IPS DF 6.9 (cell line): ENCODE measurements around the gene C6.
"Not testable (repeated sequence)": the region's sequence is repeated elsewhere in the genome, so short reads cannot be mapped to it uniquely, and the experiment has no call there.

Source experiments
- DNase-seq: peaks from one replicate; pipeline ENCODE4 v3.0.0-alpha.2; 2013; ENCODE audit warnings: low read depth, low spot score
- H3K27ac ChIP-seq: one replicate; pipeline ENCODE4 v1.5.1; 2013; ENCODE audit warnings: low read length, control low read depth
- H3K27me3 ChIP-seq: 2 replicates; pipeline ENCODE4 v1.6.1; 2013; ENCODE audit warnings: mild to moderate bottlenecking, low read length; ENCODE audit not compliant: control insufficient read depth, insufficient read depth
- H3K36me3 ChIP-seq: 2 replicates; pipeline ENCODE4 v1.6.1; 2013; ENCODE audit warnings: low read length; ENCODE audit not compliant: control insufficient read depth, insufficient read depth
- H3K4me1 ChIP-seq: 2 replicates; pipeline ENCODE4 v1.6.1; 2013; ENCODE audit warnings: low read length; ENCODE audit not compliant: control insufficient read depth, insufficient read depth
- H3K4me3 ChIP-seq: 2 replicates; pipeline ENCODE4 v1.5.1; 2013; ENCODE audit warnings: mild to moderate bottlenecking, low read length
- H3K9me3 ChIP-seq: 2 replicates; pipeline ENCODE4 v1.6.1; 2013; ENCODE audit warnings: low read length, inconsistent platforms; ENCODE audit not compliant: control insufficient read depth, insufficient read depth
- WGBS: extraction: QIAGEN DNeasy Blood & Tissue Kit; methylation state at CpG from one replicate; pipeline ENCODE4 v1.1.7; 2013; ENCODE audit warnings: mixed read lengths, missing lambda C conversion rate; ENCODE audit not compliant: insufficient read length, insufficient coverage; 5-methylcytosine and 5-hydroxymethylcytosine counted together

Gene C6

DNA sequence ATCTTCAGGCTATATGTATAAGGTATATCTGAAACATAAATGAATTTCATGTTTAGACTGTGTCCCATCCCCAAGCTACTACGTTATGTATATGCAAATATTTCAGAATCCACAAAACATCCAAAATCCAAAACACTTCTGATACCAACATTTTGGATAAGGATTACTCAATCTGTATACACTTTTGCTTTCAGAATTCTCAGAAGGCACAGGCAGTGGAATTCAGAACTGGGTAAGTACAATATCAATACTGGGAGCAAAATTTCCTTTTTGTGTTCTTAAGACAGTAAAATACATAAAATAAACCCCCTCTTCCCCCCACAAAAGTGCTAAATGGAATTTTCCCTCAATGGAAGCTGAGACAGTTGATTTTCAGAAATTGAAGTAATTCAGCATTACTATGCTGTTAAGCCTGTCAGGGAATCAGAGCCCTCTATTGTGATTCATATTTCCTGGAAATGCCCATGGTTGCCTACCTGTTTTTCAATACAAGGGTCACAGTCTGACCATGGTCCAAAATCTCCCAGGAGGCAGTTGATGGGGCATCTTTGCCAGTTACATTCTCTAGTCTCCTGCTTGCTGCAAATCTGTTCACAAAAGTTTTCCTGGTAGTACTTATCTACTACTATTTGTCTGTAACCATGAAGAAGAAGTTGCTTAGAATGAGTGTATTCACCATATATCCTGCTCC lies 12.1 kb downstream of the C6 start:
- no CpG with 5 or more reads among the region's 1 CpG for WGBS
- H3K27ac ChIP-seq = no peak overlapping the region

DNA sequence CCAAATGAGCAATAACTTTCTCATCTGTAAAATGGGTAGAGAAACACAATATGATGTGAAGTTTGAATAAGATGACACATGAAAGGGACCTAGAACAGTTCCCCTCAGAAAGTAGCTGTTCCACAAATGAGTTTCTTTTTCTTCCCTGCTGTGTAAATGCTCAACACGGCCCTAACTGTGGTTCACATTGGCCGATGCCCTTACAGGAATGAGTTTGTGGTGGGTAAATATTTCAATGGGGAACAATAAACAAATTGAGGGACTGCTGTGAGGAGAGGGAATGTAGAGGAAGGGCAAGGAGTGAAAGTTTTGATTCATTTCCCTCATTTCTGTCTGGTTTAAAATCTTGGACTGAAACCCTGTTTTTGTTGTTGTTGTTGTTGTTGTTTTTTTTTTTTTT lies 12.8 kb downstream of the C6 start:
- WGBS = no CpG with 5 or more reads among the region's 2 CpGs
- no peak for DNase-seq
- Histone ChIP-seq H3K4me1 (no peaks in the 10 kb centered on the region), H3K36me3 (no peaks in the 10 kb centered on the region), H3K9me3 (no peaks in the 10 kb centered on the region), H3K4me3 (no peak overlapping the region), H3K27me3 (no peaks in the 10 kb centered on the region), H3K27ac (no peak overlapping the region)

More for the DNA sequence above, 12.1 kb downstream of the C6 start:
- no peaks in the 10 kb centered on the region for H3K27me3 ChIP-seq
- no peaks in the 10 kb centered on the region for H3K4me1 ChIP-seq
- no peaks in the 10 kb centered on the region for H3K9me3 ChIP-seq
- H3K36me3 ChIP-seq = no peaks in the 10 kb centered on the region
- no peak for DNase-seq
- H3K4me3 ChIP-seq = no peak overlapping the region

DNA sequence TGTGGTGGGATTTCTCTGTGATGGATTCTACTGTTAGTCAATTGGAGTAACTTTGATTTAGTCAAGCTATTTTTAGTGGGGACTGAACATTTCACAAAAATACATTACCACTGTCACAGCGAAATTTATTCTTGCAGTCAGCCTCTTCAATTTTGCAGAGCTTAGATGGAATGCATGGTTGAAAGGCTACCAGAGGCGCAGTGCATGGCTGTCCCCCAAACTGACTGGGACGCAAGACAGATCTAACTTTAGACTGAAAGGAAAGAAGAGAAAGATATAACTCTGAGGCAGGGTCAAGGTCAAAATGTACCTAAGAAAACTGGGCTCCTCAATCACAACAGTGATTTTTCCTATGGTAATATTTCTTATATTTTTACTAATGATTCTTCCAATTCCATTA lies 13.7 kb downstream of the C6 start:
- Histone ChIP-seq H3K9me3 (no peaks in the 10 kb centered on the region), H3K27me3 (no peaks in the 10 kb centered on the region), H3K36me3 (no peaks in the 10 kb centered on the region), H3K4me3 (no peak overlapping the region), H3K4me1 (no peaks in the 10 kb centered on the region), H3K27ac (no peak overlapping the region)
- no CpG with 5 or more reads among the region's 3 CpGs for WGBS
- DNase-seq = no peak

DNA sequence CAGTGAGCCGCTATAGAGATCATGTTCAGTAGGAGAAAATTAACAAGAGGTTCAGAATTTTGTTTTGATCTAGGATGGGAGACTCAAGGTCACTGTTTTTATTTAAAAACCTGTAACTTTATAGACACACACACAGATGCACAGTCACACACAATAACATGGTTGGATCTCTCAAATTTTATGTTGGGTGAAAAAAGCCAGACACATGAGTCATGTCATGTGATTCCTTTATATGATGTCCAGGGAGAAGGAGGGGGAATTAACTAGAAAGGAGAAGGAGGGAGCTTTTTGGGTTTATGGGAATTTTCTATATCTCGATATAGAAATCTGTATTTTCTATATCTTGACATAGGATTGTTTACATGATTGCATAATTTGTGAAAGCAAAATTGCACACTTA lies 17.1 kb downstream of the C6 start:
- H3K36me3 ChIP-seq = no peaks in the 10 kb centered on the region; the same call in 1 of the 2 replicates
- no CpG with 5 or more reads among the region's 2 CpGs for WGBS
- H3K4me3 ChIP-seq = no peak overlapping the region
- H3K4me1 ChIP-seq = no peaks in the 10 kb centered on the region
- DNase-seq = no peak
- H3K9me3 ChIP-seq = no peaks in the 10 kb centered on the region
- H3K27ac ChIP-seq = no peak overlapping the region
- H3K27me3 ChIP-seq = no peaks in the 10 kb centered on the region

DNA sequence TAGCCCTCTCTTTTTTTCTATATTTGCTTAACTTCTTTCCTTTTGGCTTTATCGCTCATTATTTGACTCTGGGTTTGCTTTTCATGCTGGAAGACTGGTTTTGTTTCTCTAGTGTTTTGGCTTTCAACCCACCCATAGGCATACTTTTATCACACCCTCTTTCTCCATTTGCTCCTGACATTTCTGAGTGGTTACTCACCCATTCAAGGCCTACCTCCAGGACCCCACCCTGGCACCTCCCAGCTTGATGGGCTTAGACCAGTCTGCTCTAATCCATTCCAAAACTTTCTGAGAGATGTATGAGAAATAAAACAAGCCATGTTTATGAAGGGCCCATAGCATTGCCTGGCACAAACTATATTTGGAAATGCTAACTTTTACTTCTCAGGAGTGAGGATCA lies 18.1 kb downstream of the C6 start:
- Histone ChIP-seq H3K27me3 (no peaks in the 10 kb centered on the region), H3K4me1 (no peaks in the 10 kb centered on the region), H3K36me3 (no peaks in the 10 kb centered on the region; the same call in 1 of the 2 replicates), H3K9me3 (no peaks in the 10 kb centered on the region), H3K4me3 (no peak overlapping the region), H3K27ac (no peak overlapping the region)
- WGBS = no CpG with 5 or more reads among the region's 1 CpG
- no peak for DNase-seq

DNA sequence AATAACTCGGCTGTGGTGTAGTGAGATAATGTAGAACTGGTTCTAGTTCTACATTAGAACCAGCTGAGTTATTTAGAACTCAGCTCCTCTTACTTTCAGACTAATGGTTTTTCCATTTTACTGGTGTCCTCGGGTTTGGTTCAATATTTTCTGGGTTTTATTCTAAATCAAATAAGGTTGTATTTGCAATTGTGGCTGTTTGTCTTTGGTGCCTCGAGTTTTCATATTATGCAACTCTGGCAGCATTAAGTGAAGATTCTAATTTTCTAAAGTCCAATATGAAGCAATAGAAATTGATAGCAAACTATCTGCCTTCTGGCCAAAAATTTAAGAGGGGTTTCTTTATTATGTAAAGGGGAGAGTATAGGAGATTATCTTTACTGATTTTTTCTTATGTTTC lies 19.0 kb downstream of the C6 start:
- no peaks in the 10 kb centered on the region for H3K4me1 ChIP-seq
- no peaks in the 10 kb centered on the region; the same call in 1 of the 2 replicates for H3K36me3 ChIP-seq
- H3K4me3 ChIP-seq = no peak overlapping the region
- no peaks in the 10 kb centered on the region for H3K27me3 ChIP-seq
- no peaks in the 10 kb centered on the region for H3K9me3 ChIP-seq
- H3K27ac ChIP-seq = no peak overlapping the region
- DNase-seq = no peak
- no CpG with 5 or more reads among the region's 3 CpGs for WGBS

DNA sequence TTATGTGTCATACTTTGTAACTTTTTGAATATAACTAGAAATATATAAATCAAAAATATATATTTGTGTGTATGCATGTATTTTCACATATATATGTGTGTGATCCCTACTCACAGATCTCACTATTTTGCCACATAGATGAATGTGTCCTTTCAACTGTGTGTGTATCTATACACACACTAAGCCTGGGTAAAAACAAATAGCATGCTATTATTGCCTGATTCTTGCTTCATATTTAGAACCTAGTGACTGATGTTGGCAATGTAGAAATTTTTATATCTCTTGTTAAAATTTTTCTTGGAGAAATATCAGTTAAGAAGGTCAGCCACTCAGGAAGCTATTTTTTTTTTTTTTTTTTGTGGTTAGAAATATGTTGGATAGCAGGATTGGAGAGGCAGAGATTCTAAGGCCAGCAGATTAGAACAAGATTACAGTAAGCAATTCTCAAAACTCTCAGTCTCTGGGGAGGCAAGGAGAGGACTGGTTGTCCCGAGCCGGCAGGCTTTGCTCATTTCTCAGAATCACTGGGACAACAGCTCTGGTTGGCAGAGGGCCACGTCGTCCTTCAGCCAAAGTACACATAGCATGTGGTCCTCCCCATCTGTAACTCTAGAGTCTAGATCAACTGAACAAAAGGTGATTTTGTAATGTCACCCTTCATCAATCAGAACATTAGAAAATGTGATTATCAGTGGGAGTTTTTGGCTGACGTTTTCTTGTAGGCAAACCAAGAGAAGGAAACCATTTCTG lies 19.7 kb downstream of the C6 start:
- WGBS = no CpG with 5 or more reads among the region's 5 CpGs

DNA sequence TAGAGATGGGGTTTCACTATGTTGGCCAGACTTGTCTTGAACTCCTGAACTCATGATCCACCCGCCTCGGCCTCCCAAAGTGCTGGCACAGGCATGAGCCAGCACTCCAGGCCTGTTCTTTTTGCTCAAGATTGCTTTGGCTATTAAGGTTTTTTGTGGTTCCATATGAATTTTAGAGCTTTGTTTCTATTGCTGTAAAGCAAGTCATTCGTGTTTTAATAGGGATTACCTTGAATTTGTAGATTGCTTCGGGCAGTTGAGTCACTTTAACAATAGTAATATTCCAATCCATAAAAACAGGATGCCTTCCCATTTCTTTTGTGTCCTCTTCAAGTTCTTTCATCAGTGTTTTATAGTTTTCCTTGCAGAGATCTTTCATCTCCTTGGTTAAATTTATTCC lies 22.1 kb downstream of the C6 start:
- Histone ChIP-seq H3K27ac (no peak overlapping the region), H3K36me3 (no peaks in the 10 kb centered on the region; the same call in 1 of the 2 replicates), H3K9me3 (no peaks in the 10 kb centered on the region), H3K4me1 (no peaks in the 10 kb centered on the region), H3K4me3 (no peak overlapping the region), H3K27me3 (no peaks in the 10 kb centered on the region)
- no peak for DNase-seq
- no CpG with 5 or more reads among the region's 4 CpGs for WGBS

More for the DNA sequence above, 19.7 kb downstream of the C6 start:
- H3K36me3 ChIP-seq = no peaks in the 10 kb centered on the region; the same call in 1 of the 2 replicates
- H3K4me1 ChIP-seq = no peaks in the 10 kb centered on the region
- H3K9me3 ChIP-seq = no peaks in the 10 kb centered on the region
- DNase-seq = no peak
- H3K4me3 ChIP-seq = no peak overlapping the region
- H3K27ac ChIP-seq = no peak overlapping the region
- H3K27me3 ChIP-seq = no peaks in the 10 kb centered on the region

DNA sequence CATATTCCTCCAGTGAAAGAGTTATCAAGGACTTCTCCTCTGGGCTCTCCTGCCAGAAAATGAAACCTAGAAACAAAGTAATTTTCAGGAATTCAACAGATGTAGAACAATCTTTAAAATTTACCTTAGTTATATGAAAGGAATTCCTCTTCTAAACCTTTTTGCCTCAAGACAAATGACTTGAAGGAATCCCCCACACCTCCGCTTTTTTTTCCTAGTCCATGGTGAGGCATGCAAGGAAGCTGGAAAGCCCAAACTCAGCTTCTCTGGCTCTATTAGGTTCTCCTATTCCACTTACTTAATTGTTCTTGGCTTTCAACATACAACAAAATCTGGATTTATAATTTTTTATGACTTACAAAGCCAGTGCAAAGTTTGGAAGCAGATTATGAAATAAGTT lies 27.2 kb downstream of the C6 start:
- H3K27me3 ChIP-seq = no peaks in the 10 kb centered on the region
- H3K27ac ChIP-seq = no peak overlapping the region
- H3K9me3 ChIP-seq = no peaks in the 10 kb centered on the region
- no peak overlapping the region for H3K4me3 ChIP-seq
- no peaks in the 10 kb centered on the region for H3K4me1 ChIP-seq
- no peaks in the 10 kb centered on the region for H3K36me3 ChIP-seq
- WGBS = no CpG with 5 or more reads among the region's 1 CpG
- no peak for DNase-seq

DNA sequence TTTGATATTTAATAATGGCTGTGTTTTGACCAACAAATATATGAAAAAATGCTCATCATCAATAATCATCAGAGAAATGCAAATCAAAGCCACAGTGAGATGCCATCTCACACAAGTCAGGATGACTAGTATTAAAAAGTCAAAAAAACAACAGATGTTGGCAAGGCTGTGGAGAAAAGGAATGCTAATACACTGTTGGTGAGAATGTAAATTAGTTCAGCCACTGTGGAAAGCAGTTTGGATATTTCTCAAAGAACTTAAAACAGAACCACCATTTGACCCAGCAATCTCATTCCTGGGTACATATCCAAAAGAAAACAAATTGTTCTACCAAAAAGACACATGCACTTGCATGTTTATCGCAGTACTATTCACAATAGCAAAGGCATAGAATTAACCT lies 30.0 kb downstream of the C6 start:
- H3K9me3 ChIP-seq, H3K27ac ChIP-seq, H3K4me3 ChIP-seq, H3K4me1 ChIP-seq, DNase-seq, H3K36me3 ChIP-seq, H3K27me3 ChIP-seq: not testable (repeated sequence)
- WGBS = no CpG with 5 or more reads among the region's 1 CpG

DNA sequence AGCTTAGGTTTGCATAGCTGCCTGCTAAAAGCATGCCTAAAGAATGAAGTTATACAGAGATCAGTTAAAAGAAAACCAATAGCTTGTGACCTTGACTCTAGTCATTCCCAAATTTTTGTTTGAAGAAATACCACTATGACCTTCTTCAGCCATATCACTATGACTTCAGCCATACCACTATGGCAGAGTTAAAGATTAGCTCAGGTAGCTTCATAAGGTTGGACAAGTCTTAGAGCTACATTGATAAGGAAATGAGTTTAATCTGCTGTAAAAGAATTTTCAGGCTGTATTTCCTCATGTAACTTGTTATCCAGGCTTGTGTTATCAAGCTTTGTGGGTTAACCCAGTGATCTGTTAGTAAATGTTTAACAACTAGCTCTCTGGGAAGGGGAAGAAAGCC lies 30.7 kb downstream of the C6 start:
- Histone ChIP-seq H3K9me3 (no peaks in the 10 kb centered on the region), H3K4me1 (no peaks in the 10 kb centered on the region), H3K27me3 (no peaks in the 10 kb centered on the region), H3K36me3 (no peaks in the 10 kb centered on the region), H3K27ac (no peak overlapping the region), H3K4me3 (no peak overlapping the region)
- DNase-seq = no peak
